NCI-H2029 treated with DMSO at 0.1 percent for 48 hours (cell line): ENCODE data around the gene GPRC5D.

Experiments
- DNase-seq: peaks from one replicate; lab custom pipeline; 2025; lab: John Stamatoyannopoulos, UW

The GPRC5D gene

GRCh38 chr12:12979731-12980259 is 27.8 kb upstream of the GPRC5D start:
- no peak for DNase-seq

- DNase-seq, result no peak
Observed at GRCh38 chr12:12979126-12979525, 27.2 kb upstream of the GPRC5D start.

GRCh38 chr12:12977231-12977630 is 25.3 kb upstream of the GPRC5D start:
- DNase-seq, result no peak

GRCh38 chr12:12976366-12976765 is 24.4 kb upstream of the GPRC5D start:
- no peak for DNase-seq

GRCh38 chr12:12975322-12976077 is 23.5 kb upstream of the GPRC5D start:
- DNase-seq, result no peak

DNA sequence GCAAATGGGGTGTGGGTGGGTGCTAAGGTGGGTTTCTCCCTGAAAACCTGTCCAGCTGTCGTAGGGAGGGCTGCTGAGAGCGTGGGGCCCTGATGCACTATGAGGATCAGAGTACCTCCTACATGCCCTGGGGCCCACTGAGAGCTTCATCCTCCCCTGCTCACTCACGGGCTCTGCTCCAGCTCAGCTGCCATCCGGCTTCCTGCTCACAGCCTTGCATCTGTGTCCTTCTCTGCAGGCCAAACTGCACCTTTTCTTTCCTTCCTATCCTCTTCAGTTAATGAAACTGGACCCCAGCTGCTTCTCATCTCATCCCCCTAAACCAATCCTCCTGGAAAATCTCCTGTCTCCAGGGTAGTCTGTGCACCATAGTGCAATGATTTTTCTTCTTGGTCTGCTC is 22.2 kb upstream of the GPRC5D start:
- DNase-seq, result no peak

- DNase-seq, result no peak
Observed at GRCh38 chr12:12973019-12973418, 21.0 kb upstream of the GPRC5D start.

- DNase-seq, result no peak
Observed at GRCh38 chr12:12965836-12966235, 13.9 kb upstream of the GPRC5D start.

DNA sequence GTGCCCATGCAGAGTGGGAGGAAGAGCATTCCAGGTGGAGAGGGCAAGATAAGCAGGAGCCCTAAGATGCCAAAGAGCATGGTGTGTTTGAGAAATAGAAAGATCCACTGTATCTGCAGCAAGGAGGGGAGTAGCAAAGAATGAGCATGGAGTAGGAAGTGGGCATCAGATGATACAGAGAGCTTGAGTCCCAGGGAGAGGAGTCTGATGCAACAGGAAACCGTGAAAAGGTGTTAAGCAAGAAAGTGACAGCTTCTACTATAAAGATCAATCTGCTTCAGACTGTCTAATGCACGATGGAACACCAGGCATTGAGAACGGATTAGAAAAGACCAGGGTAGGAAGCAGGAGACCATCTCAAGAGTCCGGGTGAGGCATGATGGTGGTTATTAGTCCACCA is 12.3 kb upstream of the GPRC5D start:
- no peak for DNase-seq

DNA sequence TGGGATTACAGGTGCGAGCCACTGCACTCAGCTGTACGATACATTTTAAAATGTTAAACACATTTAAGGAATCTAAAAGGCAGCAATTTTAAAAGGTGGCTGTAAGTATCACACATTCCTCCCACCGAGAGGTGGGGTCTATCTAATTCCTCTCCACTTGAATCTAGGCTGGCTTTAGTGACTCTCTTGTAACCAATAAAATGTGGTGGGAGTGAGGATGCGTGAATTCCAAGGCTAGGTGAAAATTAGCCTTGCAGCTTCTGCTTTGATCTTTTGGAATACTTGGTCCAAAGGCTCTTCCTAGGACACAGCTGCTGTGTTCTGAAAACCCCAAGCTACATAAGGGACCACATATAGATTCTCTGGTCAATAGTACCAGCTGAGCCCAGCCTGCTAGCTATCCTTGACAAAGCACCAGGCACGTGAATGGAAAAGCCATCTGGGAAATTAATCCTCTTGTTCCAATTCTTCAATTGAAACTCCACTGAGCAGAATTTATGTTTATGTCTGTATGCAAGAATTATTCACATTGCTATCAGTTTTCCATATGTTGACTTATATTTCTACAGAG is 8.8 kb upstream of the GPRC5D start:
- DNase-seq, result no peak

- DNase-seq, result no peak
Observed at GRCh38 chr12:12958886-12959285, 6.9 kb upstream of the GPRC5D start.

DNA sequence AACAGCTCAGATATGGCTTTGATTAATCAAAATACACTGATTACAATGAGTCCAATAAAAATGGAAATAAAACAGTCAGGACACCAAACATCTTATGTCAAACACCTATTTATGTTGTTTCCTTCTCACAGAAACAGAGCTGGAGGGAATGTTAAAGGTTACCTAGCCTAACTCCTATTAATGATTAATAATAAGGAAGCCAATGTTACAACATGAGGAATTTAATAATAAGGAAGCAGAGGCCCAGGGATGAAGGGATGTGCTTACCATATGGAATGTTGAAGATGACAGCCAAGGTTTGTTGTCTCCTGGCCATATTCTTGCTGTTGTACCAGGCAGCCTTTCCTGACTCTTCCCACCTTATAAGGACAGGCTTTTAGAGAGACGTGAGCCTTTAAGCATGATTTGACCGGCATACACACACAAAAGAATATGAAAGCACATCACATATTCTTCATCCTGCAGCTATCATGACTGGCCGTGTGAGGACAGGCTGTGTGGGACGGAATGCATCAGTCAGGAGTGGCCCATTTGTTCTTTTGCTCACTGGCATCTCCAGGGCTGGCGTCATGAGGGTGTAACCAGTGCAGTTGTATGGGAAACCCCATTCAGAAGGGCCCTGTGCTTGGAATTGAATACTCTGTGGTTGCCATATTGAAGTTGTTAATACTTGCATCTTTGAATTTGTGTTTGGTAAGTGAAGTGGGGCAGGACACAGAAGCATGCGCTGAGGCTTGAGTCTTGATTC is 3.1 kb upstream of the GPRC5D start:
- DNase-seq, result no peak

GRCh38 chr12:12954356-12954755 is 2.4 kb upstream of the GPRC5D start:
- no peak for DNase-seq

DNA sequence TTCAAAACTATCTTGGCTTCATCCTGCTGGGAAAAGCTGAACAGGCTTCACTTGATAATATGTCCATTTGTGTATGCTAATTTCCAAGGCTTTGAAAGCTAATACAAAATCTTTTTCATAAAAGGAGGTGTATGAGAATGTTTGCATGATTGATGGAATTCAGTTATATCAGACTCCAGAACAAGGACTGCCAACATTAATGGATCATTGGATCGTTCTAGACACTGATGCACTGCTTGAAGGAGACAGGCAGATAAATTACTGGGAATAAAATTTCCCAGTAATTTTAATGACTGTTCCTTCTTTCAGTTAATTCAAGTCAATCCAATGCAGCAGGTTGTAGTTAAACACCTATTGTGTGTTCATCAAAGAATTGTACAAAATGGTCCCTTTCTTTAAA is 466 bp downstream of the GPRC5D start:
- DNase-seq, result no peak

- no peak for DNase-seq
Observed at GRCh38 chr12:12947902-12948301, 4.1 kb downstream of the GPRC5D start.

DNA sequence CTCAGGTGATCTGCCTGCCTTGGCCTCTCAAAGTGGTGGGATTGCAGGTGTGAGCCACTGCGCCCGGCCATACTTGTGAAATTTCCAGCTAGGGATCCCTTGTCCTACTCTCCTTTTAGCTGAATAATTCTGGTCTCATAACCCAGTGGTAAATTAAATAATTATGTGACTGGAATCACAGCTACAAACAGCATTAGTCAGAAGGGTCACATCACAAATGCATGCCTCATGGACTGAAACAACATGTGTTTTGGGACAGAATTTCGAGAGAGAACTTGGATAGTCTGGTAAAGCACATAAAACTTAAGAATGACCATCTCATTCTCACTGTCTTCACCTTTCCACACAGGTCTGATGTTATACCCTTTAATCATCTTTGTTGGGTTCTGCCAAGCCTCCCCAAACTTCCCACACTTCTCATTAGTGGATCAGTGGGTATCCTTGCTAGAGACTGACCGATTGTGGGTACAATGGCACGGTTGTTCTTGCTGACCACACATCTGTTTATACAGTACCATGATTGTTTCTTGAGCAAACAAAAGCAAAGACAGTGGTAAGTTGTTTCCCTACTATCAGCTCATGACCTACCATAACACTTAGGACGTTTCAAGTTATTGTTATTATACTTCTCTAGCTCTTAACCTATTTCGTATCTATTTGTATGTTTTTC is 5.1 kb downstream of the GPRC5D start:
- no peak for DNase-seq

DNA sequence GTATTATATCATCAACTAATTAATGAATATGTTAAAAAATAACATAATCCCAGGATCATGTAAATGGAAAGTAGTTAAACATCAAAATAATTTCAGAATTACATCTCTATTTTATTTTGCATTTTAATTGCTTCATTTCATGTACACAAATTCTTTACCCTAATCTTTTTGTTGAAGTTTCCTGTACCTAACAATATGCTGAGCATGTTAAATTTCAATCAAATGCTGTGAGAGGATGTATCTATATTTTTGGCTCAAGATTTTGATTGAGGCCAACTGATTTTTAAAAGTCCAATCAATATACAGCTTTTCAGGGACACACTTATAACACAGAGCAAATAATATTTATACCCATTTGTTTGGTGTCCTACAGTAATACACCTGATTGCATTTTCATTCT is 6.4 kb downstream of the GPRC5D start:
- no peak for DNase-seq

- no peak for DNase-seq
Observed at GRCh38 chr12:12943586-12944260, 8.2 kb downstream of the GPRC5D start.

GRCh38 chr12:12941450-12942350 is 10.3 kb downstream of the GPRC5D start:
- DNase-seq, result no peak

DNA sequence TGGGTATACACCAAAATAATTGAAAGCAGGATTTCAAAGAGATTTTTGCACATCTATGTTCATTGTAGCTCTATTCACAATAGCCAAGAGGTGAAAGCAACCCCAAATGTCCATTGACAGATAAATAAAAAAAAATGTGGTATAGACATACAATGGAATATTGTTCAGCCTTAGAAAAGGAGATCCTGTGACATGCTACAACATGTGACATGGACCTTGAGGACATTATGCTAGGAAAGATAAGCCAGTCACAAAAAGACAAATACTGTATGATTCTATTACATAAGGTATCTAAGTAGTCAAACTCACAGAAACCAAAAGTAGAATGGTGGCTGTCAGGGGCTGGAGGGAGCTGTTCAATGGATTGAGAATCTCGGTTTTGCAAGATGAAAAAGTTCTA is 12.1 kb downstream of the GPRC5D start:
- DNase-seq, result no peak

DNA sequence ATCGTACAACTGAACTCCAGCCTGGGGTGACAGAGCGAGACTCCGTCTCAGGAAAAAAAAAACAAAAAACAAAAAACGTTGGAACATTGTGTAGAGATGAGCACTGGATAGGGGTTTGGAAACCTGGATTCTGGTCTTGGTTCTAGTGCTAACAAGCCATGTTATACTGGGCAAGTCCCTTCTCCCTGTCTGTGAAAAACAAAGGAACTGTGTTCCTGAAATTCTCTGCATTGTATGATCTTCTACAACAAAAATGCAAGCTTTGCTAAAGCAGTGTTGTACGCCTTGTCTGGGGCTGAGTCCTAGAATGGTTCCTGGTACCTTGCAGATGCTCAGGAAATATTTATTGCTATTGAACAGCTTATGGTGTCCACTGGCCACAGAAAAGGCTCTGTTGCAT is 13.4 kb downstream of the GPRC5D start:
- no peak for DNase-seq
